GM12891 (cell line): Measurements from ENCODE around the gene HIRA.

Experiments
- PAX5 ChIP-seq: IDR thresholded peaks from 2 replicates; pipeline ENCODE4 v1.6.1; 2011; ENCODE audit warnings: low read length, moderate library complexity, mild to moderate bottlenecking; ENCODE audit not compliant: insufficient read depth, severe bottlenecking
- POLR2A ChIP-seq: IDR thresholded peaks from 2 replicates; pipeline ENCODE4 v1.6.1; 2011; ENCODE audit warnings: low read depth, low read length, control low read depth
- POLR2AphosphoS5 ChIP-seq: IDR thresholded peaks from 2 replicates; pipeline ENCODE4 v1.6.1; 2011; ENCODE audit warnings: low read depth, low read length, control low read depth
- SPI1 ChIP-seq: IDR thresholded peaks from 2 replicates; pipeline ENCODE4 v1.6.1; 2011; ENCODE audit warnings: low read depth, low read length, control low read depth
- TAF1 ChIP-seq: IDR thresholded peaks from 2 replicates; pipeline ENCODE4 v1.6.1; 2011; ENCODE audit warnings: low read depth, low read length, control low read depth

DNA sequence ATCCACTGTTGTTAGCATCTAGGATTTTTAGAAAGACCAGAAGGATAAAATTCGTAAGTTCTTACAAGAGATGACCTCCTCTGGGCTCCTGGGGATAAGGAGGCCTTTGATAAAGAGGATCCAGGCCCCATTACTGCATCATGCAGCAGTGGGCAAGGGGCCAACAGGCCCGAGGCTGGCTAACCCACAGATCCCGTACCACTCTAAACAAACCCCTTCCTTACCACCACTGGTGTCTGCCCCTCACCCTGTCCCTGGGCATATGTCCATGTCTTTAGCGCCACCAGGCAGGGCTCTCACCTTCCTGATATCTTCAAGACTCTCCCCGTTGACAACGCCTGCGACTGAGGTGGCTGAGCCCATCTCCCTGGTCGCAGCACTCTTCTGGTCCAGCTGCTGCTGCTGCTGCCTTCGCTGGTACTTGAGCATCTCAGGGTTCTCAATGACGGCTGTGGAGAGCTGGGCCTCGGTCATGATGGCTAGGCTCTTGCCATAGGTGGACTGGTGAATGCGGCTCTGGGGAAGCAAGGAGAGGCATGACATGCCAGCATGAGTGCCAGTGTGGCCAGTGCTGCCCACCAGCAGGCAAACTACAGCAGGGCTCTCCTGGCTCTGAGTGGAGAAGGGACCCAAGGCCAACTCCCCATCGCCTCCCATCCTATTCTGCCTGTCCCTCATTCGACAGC is 46.2 kb downstream of the HIRA start:
- TF ChIP-seq POLR2A, result no peak
- no peak for TF ChIP-seq SPI1
- TF ChIP-seq POLR2AphosphoS5, result no peak
- TF ChIP-seq TAF1, result no peak
- no peak for TF ChIP-seq PAX5
